GM18870 (cell line): ENCODE data around the gene RBCK1.
"Not testable (repeated sequence)": the region's sequence is repeated elsewhere in the genome, so short reads cannot be mapped to it uniquely, and the experiment has no call there.

Experiments used
- ATAC-seq: cut with Tn5 transposase; IDR thresholded peaks from one replicate; pipeline ENCODE4 v1.9.1; 2021; ENCODE audit warnings: moderate library complexity; ENCODE audit not compliant: unreplicated experiment

RBCK1 gene

DNA sequence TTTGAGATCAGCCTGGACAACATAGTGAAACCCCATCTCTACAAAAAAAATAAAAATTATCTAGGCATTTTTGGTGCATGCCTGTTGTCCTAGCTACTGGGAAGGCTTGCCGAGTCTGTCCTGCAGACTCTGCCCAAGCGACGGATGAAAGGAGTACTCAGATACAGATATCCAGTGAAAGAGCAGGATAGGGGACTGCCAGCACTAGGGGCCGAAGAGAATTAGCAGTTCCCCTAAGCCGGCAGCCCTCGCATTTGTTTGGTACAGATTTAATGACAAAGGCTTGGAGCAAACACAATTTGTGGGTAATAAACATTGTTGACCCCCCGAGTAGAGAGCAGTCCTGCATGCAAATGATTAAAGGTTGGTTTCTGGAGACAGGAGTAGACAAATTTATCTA is 59.7 kb downstream of the RBCK1 start:
- ATAC-seq: no peak

GRCh38 chr20:469746-470490 is 61.8 kb downstream of the RBCK1 start:
- ATAC-seq: no peak

DNA sequence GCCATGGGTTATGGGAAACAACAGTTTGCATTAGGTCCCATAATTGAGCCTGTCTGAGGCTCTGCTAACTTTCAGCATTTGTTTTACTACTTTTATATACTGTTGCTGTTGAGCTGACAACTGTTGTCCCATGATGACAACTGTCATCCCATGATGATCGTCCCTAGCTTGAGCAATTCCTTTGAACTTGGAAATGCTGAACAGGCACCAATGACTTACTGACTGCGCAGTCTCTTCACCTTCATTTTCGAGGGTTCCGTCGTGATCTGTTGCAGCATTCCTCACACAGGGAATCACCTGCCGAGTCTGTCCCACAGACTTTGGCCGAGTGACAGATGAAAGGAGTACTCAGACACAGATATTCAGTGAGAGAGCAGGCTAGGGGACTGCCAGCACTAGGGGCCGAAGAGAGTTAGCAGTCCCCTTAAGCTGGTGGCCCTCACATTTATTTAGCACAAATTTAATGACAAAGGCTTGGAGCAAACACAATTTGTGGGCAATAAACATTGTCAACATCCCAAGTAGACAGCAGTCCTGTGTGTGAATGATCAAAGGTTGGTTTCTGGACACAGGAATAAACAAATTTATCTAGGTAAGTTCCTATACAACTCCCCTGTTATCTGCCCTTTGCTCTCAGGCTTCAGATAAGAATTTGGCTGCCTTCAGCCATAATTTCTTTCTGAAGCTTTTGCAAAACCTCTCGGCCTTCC is 64.2 kb downstream of the RBCK1 start:
- no peak for ATAC-seq

- ATAC-seq: no peak
Observed at GRCh38 chr20:472889-473292, 64.8 kb downstream of the RBCK1 start.

DNA sequence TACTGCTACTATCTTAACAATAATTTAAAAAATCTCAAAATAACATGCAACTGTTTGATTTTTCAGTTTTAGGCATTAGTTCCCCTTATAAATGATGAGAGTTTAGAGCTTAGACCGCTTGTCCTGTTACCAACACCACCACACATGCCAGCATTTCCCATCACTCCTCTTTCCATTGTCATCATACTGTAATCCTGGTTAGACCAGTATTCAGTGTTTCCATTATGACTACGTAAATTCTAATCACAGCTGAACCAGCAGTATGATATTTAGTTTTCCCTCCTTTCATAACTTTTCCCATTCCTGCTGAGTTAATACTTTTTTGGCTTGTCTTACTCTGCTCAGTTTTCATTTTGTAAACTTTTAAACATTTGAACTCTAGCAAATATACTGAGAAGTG is 66.5 kb downstream of the RBCK1 start:
- ATAC-seq: no peak

DNA sequence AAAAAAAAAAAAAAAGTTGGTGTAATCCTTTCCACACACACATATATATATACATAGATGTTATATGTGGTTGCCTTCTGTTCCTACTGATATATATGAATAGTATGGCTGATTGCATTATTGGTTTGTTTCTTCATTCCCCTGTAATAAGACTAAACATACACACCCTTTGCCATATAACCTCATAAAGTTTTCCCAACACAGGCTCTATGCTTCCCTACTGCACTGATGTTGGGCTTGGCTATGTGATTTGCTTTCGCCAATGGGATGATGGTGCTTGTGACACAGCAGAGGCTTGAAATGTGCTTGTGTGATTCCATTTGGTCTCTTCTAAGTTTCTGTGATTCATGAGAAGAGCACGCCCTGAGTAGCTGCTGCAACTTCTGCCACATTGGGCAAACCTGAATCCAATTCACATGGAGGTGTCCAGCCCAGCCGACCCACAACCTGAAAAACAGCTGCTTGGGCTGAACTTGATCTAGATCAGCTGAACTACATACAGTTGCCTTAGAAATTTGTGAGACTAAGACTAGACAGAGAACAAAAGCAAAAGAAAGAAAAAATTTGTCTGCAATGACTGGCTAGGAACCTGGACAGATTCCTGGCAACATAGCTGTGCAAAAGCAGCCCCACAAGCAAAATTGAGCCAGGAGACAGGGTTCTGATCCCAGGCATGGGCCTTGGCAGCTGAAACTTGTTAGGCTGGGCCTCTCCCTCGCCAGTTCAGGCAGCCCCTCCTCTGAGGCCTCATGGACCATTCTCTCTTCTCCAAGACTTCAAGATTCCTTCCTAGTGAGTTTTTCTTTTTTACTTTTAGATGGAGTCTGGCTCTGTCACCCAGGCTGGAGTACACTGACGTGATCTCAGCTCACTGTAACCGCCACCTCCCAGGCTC is 67.6 kb downstream of the RBCK1 start:
- no peak for ATAC-seq

- not testable (repeated sequence) for ATAC-seq
Observed at GRCh38 chr20:476561-477249, 68.6 kb downstream of the RBCK1 start.

- ATAC-seq: no peak
Observed at GRCh38 chr20:478010-478948, 70.2 kb downstream of the RBCK1 start.

GRCh38 chr20:478949-479429 is 70.9 kb downstream of the RBCK1 start:
- no peak for ATAC-seq

- ATAC-seq: no peak
Observed at GRCh38 chr20:479487-479886, 71.4 kb downstream of the RBCK1 start.

DNA sequence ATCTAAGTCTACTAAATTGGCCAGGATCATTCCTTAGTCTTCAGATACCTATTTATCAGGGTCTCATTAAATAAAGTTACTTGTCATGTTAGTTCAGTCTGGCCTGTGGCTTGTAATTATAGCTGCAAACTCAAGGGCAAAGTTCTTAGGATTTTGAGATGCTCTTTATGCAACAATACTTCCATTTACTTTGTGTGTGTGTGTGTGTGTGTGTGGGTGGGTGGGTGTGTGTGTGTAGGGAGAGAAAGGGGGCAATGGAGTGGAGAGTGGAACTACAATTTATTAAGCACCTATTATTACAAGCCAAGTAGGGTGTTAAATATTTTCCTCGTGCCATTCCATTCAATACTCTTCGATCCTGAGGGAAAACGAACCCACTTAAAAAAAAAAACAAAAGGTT is 71.9 kb downstream of the RBCK1 start:
- ATAC-seq: no peak

GRCh38 chr20:481167-481566 is 73.1 kb downstream of the RBCK1 start:
- no peak for ATAC-seq
